Heart right ventricle (tissue), 16 donors: Measurements from ENCODE around the gene LRRN3. TPM values are rescaled to one million over a fixed set of nuclear protein-coding genes. Genes with fewer than 3 reads are reported as not detected.

Source experiments
- ATAC-seq, 8 donors: fragments of 200-7000 bp; cut with Tn5 transposase; one replicate each; pipeline ENCODE4 v1.9.1; 2020; ENCODE audit warnings: mild to moderate bottlenecking in 8 of 8, moderate library complexity in 8 of 8, moderate number of reproducible peaks in 1 of 8
- DNase-seq, 2 donors: peaks; one replicate each; pipeline ENCODE4 v3.0.0-alpha.2; 2020
- H3K27ac ChIP-seq, 10 donors: fragments of 200-600 bp; sonication (generic) in 2 of 10; one replicate each; pipeline versions ENCODE4 v1.5.0 to v1.8.0; 2020 to 2022; ENCODE audit warnings: mild to moderate bottlenecking in 3 of 10
- H3K27me3 ChIP-seq, 7 donors: fragments of 200-600 bp; one replicate each; pipeline ENCODE4 v1.8.0; 2021 to 2022; ENCODE audit warnings: mild to moderate bottlenecking in 2 of 7
- H3K36me3 ChIP-seq, 9 donors: fragments of 200-600 bp; sonication (generic) in 1 of 9; one replicate each; pipeline versions ENCODE4 v1.5.0 to v1.8.0; 2020 to 2022; ENCODE audit warnings: mild to moderate bottlenecking in 2 of 9
- H3K4me1 ChIP-seq, 9 donors: fragments of 200-600 bp; sonication (generic) in 1 of 9; one replicate each; pipeline versions ENCODE4 v1.5.0 to v1.8.0; 2020 to 2022; ENCODE audit warnings: mild to moderate bottlenecking in 4 of 9
- H3K4me3 ChIP-seq, 10 donors: fragments of 200-600 bp; sonication (generic) in 2 of 10; one replicate each; pipeline versions ENCODE4 v1.5.0 to v1.8.0; 2020 to 2022; ENCODE audit warnings: mild to moderate bottlenecking in 7 of 10, moderate library complexity in 2 of 10
- H3K9me3 ChIP-seq, 11 donors: fragments of 200-600 bp in 10 of 11; sonication (generic) in 2 of 11; one replicate each; pipeline versions ENCODE4 v1.5.0 to v1.8.0; 2013 to 2022; ENCODE audit warnings: mild to moderate bottlenecking in 2 of 11, control low read depth in 1 of 11, moderate library complexity in 1 of 11
- CTCF ChIP-seq, 9 donors: fragments of 200-600 bp; sonication (generic) in 2 of 9; IDR thresholded peaks; one replicate each; pipeline versions ENCODE4 v1.5.0 to v1.8.0; 2021 to 2022; ENCODE audit warnings: antibody characterized with exemption in 9 of 9, mild to moderate bottlenecking in 5 of 9, moderate library complexity in 1 of 9
- WGBS, 2 donors: extraction: QIAGEN DNeasy Blood & Tissue Kit; methylation state at CpG; one replicate each; pipeline ENCODE4 v1.1.7; 2013; ENCODE audit warnings: inconsistent platforms in 1 of 2; 5-methylcytosine and 5-hydroxymethylcytosine counted together
- intact Hi-C, 10 donors: fragments of 100-400 bp; cut with DNase I; formaldehyde crosslinking; loops; one replicate each; pipeline versions ENCODE4 v1.11.1 to v1.14.2; 2022
- polyA plus RNA-seq, 2 donors: library from polyadenylated mRNA; stranded (reverse); fragments of 200-250 nt; gene quantifications; one replicate each; pipeline ENCODE4 v1.2.3, GENCODE V29; 2013
- total RNA-seq, 10 donors: library from RNA; stranded (reverse); fragmentation: NEBNext Ultra II Directional in 3 of 10; extraction: Animal tissue kit (Norgen Biotek cat#: 25700) in 3 of 10; gene quantifications; one replicate each; pipeline versions ENCODE4 v1.2.1 to v1.2.4, GENCODE V29; 2021 to 2023
- donor health status: Arrhythmogenic right ventricular cardiomyopathy.
- donor health status: ischemic (EF 13 %, LVEDD 7.1; RV severe dilation, severe dysfunction).
- donor health status: healthy with polysubstance abuse.
- donor health status: DM: no; HTN: yes; CAD: no.
- donor health status: DM: no; HTN: no; CAD: no.
- donor health status: ischemic (EF 25% LVEDD 6.9; RV normal size, moderate dysfunction).
- donor health status: ischemic (EF 25% LVEDD 5.7; RV mildly dilated, moderate dysfunction).
- donor health status: healthy.
- donor health status: DM: yes; HTN: yes; CAD: no.
- donor health status: Ischemic cardiomyopathy.
- donor health status: ischemic (EF 35%, LVEDD 5.7; RV mildly dilated, moderate dysfunction).
- donor health status: nonischemic (EF 11% LVEDD 7.7; RV severe dilation, severe dysfunction).
- donor health status: DM: yes; HTN: yes; CAD: no.
- donor health status: PGD.
- donor health status: ischemic (EF 29% LVEDD 5.4; RV normal size, mild dysfunction).
- donor health status: nonischemic (EF 23%, LVEDD 6.1; RV moderate dilation, normal function).

Gene LRRN3
- total and polyA plus RNA-seq, 12 donors, result 0.30 to 16.4 (median 1.8) TPM

DNA sequence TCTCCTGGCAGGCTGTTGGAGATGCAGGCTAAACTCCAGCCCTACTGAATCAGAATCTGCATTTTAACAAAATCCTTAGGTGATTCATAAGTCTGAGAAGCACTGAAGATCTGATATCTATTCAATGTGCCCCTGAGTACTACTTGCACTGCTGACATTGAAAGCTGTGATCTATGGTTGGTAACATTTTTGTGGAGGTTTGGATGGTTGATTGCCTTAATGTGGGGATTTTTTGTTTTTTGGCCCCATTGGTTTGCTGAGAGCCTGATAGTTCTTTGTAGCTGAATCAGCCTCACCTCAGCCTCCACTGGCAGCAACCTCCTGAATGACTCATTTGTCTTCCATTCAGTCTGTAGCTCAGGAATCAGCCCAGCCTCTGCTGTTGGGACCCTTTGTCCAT is 14.7 kb upstream of the LRRN3 start:
- Histone ChIP-seq H3K9me3 (no peaks in the 10 kb centered on the region), H3K4me3 (no peak overlapping the region), H3K27me3 (no peaks in the 10 kb centered on the region), H3K4me1 (peaks cover 0 to 15% (median 5%) of the 10 kb centered on the region in 9 donors), H3K36me3 (no peaks in the 10 kb centered on the region), H3K27ac (no peak overlapping the region)
- ATAC-seq (no peak), DNase-seq (no peak)
- intact Hi-C loops, result no loop called here
- no peak for TF ChIP-seq CTCF (IDR thresholded peaks at IDR 0.05)

DNA sequence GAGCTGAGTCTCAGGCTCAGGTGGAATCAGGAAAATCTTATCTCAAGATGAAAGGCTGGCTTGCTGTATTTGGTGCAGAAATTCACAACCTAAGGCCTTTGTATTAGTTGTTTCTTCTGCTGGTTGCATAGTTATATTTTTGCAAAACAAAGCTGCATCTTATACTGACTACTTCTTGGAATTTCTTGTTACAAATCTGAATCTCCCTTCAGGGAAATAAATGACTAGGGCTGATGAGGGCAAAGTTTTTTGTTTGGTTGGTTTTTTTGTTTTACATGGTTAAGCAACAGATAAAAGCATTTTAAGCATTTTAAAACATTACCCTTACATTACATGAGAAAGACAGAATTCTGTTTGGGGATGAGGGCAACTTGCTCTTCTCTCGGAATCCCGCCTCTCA is 13.9 kb upstream of the LRRN3 start:
- H3K9me3 ChIP-seq, result no peaks in the 10 kb centered on the region
- intact Hi-C loops, result no loop called here

DNA sequence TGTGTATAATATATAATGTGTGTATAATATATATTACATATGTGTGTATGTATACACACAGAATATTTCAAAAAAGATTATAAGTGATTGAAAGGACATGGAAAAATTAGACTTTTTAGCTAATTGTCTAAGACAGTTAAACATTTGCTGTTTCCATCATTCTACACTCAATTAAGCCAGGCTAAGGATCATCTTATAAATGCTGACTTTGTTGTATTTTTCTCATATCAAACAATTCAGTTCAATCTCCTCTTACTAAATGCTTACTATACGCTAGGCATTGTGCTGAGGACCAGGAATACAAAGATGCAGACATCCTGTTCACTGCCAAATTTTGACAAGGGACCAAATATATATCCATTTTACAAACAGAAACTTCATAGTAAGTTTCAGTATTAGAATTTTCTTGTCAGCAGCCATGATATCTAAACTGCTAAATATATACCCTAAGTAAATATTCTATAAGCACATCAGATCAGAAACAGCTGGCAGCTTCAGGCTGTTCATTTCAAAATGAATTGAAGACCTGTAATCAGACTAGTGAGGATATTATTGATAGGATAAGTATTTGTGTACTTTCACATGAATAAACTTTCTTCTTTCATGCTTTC is 10.3 kb upstream of the LRRN3 start:
- no peak for TF ChIP-seq CTCF (IDR thresholded peaks at IDR 0.05)
- DNase-seq, result no peak
- ATAC-seq, result no peak
- intact Hi-C loops, result no loop called here
- Histone ChIP-seq H3K27ac (no peak overlapping the region), H3K9me3 (no peaks in the 10 kb centered on the region), H3K4me1 (peaks cover 0 to 7% (median 0%) of the 10 kb centered on the region in 9 donors), H3K4me3 (no peak overlapping the region), H3K36me3 (no peaks in the 10 kb centered on the region), H3K27me3 (no peaks in the 10 kb centered on the region)
- WGBS, 2 donors, result 96% methylated on average over 1 of the region's 1 CpG

More for the DNA sequence above, 13.9 kb upstream of the LRRN3 start:
- no peak overlapping the region for H3K4me3 ChIP-seq
- H3K4me1 ChIP-seq, result peaks cover 0 to 15% (median 5%) of the 10 kb centered on the region in 9 donors
- ATAC-seq (no peak), DNase-seq (no peak)
- no peak for TF ChIP-seq CTCF (IDR thresholded peaks at IDR 0.05)
- H3K27me3 ChIP-seq, result no peaks in the 10 kb centered on the region
- 96 to 97% methylated on average over 2 of the region's 2 CpGs for WGBS, 2 donors
- no peak overlapping the region for H3K27ac ChIP-seq
- no peaks in the 10 kb centered on the region for H3K36me3 ChIP-seq

DNA sequence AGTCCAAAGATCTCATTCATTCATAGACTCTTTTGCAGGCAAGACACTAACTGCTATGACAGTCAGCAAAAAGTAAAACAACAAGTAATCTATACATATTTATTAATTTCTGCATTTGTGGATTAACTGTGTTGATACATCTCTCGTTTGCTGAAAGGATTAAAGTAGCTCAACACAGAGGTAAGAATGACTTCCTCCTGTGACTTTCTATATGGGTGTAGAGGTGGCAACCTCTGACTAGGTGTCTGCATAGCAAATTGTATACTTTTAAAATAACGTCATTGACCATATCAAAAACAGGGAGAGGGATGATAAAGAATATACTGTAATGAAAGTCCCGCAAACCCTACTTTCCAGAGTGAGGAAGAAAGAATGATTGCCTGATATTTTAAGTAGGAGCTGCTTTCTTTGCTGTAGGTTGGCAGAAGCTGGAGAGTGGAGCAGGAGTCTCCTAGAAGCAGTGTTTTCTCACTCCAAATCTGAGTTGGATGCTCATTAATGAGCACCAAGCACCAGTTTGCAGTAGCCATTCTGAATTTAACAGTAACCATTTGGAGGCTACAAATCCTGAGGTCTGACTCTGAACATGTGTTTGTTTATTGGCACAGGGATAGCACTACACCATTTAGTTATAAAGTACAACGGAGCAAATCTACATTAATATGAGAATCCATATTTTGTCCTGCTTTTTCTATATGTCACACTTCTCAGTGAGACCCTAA is 9.2 kb upstream of the LRRN3 start:
- DNase-seq (no peak), ATAC-seq (no peak)
- Histone ChIP-seq H3K4me3 (no peak overlapping the region), H3K27ac (no peak overlapping the region), H3K36me3 (no peaks in the 10 kb centered on the region), H3K4me1 (peaks cover 0 to 7% (median 0%) of the 10 kb centered on the region in 9 donors), H3K9me3 (no peaks in the 10 kb centered on the region), H3K27me3 (no peaks in the 10 kb centered on the region)
- intact Hi-C loops, result no loop called here
- WGBS, 2 donors, result 91 to 92% methylated on average over 4 of the region's 4 CpGs
- no peak for TF ChIP-seq CTCF (IDR thresholded peaks at IDR 0.05)
